Mucosa of rectum (tissue), 2 donors: ENCODE data around the gene KIAA1217.

ENCODE experiments used
- H3K27ac ChIP-seq, 2 donors: one replicate each; pipeline ENCODE4 v1.7.0; 2013; ENCODE audit warnings: inconsistent platforms in 2 of 2, low read depth in 2 of 2, low read length in 2 of 2
- H3K27me3 ChIP-seq, 2 donors: one replicate each; pipeline ENCODE4 v1.7.0; 2013; ENCODE audit warnings: low read length in 2 of 2; ENCODE audit not compliant: control insufficient read depth in 2 of 2, insufficient read depth in 2 of 2
- H3K36me3 ChIP-seq, 2 donors: one replicate each; pipeline ENCODE4 v1.7.0; 2013; ENCODE audit warnings: low read length in 2 of 2; ENCODE audit not compliant: control insufficient read depth in 2 of 2, insufficient read depth in 2 of 2
- H3K4me1 ChIP-seq, 2 donors: one replicate each; pipeline ENCODE4 v1.7.0; 2013; ENCODE audit warnings: low read length in 2 of 2, mild to moderate bottlenecking in 1 of 2; ENCODE audit not compliant: control insufficient read depth in 2 of 2, insufficient read depth in 2 of 2
- H3K4me3 ChIP-seq, 2 donors: one replicate each; pipeline ENCODE4 v1.7.0; 2013; ENCODE audit warnings: low read length in 2 of 2
- H3K9ac ChIP-seq, 2 donors: one replicate each; pipeline ENCODE4 v1.7.0; 2013; ENCODE audit warnings: low read length in 2 of 2, low read depth in 1 of 2, mild to moderate bottlenecking in 1 of 2
- H3K9me3 ChIP-seq, 2 donors: one replicate each; pipeline ENCODE4 v1.7.0; 2013; ENCODE audit warnings: low read length in 2 of 2; ENCODE audit not compliant: control insufficient read depth in 2 of 2
- donor health status: healthy.
- donor health status: Normal muscosa, but diverticular disease.

Gene KIAA1217

DNA sequence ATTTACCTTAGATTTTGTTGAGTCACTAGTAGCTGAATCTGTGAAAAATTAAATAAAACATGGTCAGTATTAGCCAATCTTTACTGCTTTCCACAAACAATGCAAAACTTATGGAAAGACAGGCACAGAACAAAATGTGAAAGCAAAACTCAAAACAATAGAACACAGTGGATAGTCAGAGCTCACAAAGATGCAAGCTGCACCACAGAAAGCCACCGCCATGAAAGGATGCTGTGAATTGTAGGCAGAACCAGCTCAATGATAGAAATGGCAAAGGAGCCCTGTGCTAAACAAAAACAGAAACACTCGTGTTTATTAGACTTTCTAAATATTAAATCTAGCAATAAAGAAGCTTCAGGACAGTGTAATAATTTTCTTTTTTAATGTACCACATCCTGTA, 380.3 kb downstream of the KIAA1217 start:
- Histone ChIP-seq H3K4me3 (no peak overlapping the region), H3K27ac (no peak overlapping the region), H3K4me1 (no peaks in the 10 kb centered on the region), H3K9ac (no peak overlapping the region), H3K27me3 (no peaks in the 10 kb centered on the region), H3K36me3 (peaks cover 69 to 70% of the 10 kb centered on the region in 2 donors), H3K9me3 (no peaks in the 10 kb centered on the region)

DNA sequence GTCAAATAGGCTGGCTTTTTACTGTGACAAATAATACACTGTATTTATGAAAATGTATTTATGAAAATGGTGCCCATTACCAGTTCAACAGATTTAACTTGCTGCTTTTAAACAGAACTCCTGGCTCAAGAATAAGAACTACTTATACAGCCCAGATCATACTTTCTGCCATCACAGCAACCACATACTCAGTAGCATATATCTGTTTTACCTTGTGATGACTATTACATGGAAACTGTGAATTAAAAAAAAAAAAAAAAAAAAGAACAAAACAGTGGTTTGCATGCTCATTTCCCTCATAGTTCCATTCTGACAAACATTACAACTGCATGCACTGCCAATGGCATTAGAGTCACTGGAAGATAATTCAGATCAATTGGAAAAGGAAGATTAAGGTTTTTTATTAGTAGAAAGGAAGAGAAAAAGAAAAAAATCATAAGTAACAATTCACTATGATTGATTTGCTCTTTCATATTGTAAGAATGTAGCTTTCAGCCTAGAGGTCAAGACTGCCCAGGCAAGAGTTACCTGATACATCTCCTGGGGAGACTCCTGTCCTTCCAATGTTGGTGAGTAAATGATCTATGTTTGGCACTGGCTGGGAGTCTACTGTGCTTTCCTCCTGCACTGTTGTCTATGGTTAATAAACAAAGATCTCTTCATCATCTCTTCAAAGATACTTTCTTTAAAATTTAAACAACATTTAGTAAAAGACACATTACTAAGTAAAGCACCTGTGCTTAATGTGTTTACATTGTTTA, 381.9 kb downstream of the KIAA1217 start:
- H3K27me3 ChIP-seq: no peaks in the 10 kb centered on the region
- no peaks in the 10 kb centered on the region for H3K4me1 ChIP-seq
- H3K4me3 ChIP-seq: no peak overlapping the region
- peaks cover 72 to 75% of the 10 kb centered on the region in 2 donors for H3K36me3 ChIP-seq
- no peaks in the 10 kb centered on the region for H3K9me3 ChIP-seq
- no peak overlapping the region for H3K27ac ChIP-seq
- no peak overlapping the region for H3K9ac ChIP-seq

DNA sequence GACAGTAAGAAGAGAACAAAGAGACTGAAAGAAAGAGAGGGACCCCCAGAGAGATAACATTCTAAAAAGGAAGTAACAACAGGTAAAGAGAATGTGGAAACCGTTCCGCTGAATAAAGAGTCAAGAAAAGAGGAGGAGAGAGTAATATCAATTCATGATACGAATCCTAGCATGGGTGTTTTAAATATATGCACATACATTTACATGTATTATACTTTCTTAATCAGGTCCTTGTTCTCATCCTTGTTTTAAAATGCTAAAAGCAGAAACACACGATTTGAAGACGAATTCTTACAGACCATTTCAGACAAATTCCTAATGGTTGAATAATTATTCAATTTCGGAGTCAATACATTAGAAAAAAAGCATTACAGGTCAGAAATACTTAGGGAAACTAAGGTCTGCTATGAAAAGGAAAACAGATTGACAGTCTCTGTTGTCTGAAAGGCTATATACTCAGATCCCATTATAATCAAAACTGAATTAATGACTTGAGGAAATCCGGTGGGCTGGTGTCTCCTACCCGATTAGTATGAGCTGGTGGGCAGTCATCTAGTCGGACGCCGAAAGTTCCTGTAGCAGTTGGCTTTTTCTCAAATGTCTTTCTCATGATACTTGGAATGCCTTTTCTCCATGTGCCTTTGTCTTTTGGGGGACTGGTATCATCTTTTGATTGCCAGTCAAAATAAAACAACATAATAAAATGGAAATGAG, 387.4 kb downstream of the KIAA1217 start:
- Histone ChIP-seq H3K36me3 (peaks cover 71 to 78% of the 10 kb centered on the region in 2 donors), H3K27me3 (no peaks in the 10 kb centered on the region), H3K4me3 (no peak overlapping the region), H3K4me1 (no peaks in the 10 kb centered on the region), H3K27ac (no peak overlapping the region), H3K9ac (no peak overlapping the region), H3K9me3 (no peaks in the 10 kb centered on the region)

DNA sequence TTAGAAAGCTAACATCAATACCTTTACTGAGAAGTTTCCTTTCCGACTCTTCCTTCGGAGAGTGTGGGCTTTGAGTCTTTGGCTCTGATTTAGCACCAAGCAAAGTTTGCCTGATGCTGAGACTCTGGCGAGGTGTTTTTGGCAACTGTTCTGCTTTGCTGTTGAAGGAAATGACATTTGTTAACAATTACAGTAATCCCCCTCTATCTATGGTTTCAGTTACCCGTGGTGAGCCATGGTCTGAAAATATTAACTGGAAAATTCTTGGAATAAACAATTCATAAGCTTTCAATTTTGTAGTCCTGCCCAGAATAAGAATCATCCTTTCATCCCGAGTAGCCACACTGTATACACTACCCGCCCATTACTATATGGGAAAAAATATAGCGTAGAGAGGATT, 388.5 kb downstream of the KIAA1217 start:
- Histone ChIP-seq H3K36me3 (peaks cover 76 to 78% of the 10 kb centered on the region in 2 donors), H3K9me3 (no peaks in the 10 kb centered on the region), H3K9ac (no peak overlapping the region), H3K4me3 (no peak overlapping the region), H3K27me3 (no peaks in the 10 kb centered on the region), H3K4me1 (no peaks in the 10 kb centered on the region), H3K27ac (no peak overlapping the region)
